Activated naive CD4-positive, alpha-beta T cell treated with anti-CD3 and anti-CD28 coated beads, Interleukin-2, amount 50 U/mL, for 16 hours (primary cell): ENCODE measurements around the gene SH3BP2.

Source experiments
- DNase-seq: peaks from one replicate; pipeline ENCODE4 v3.0.0-alpha.2; 2020

Gene SH3BP2

GRCh38 chr4:2887343-2887742 is 94.5 kb downstream of the SH3BP2 start:
- DNase-seq, result no peak

DNA sequence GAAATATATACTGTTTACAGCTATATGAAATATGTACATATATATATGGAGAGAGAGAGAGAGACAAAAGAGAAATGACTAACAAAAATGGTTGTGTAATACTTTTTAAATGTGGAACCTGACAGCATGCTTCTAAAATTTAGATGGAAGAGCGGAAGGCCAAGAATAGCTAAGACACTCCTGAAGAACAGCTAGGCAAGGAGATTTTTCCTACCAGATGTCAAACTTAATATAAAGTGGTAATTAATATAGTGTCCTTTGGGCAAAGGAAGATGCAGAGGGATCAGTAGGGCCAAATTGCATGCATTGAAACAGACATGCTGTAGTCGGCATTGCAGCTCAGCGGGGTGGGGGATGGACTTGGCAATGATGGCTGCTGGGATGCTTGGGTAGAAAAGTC is 96.0 kb downstream of the SH3BP2 start:
- no peak for DNase-seq
